PC-3 (cell line): Measurements from ENCODE around the gene SLC1A5.

ENCODE experiments used
- EZH2 ChIP-seq: fragments of 300-600 bp; sonication (generic); IDR thresholded peaks from one replicate; pipeline ENCODE4 v1.6.1; 2017; ENCODE audit warnings: antibody characterized with exemption, mild to moderate bottlenecking, low read length; ENCODE audit not compliant: unreplicated experiment
- EZH2phosphoT487 ChIP-seq: fragments of 300-600 bp; sonication (generic); IDR thresholded peaks from 2 replicates; pipeline ENCODE4 v1.6.1; 2018; ENCODE audit warnings: mild to moderate bottlenecking, antibody characterized with exemption, low read length, borderline replicate concordance
- TF ChIP-seq, protein P1 (sequence below): fragments of 300-600 bp; sonication (generic); conservative IDR thresholded peaks from 2 replicates; pipeline ENCODE4 v1.5.1; 2017; ENCODE audit warnings: antibody characterized with exemption, low read depth, mild to moderate bottlenecking, low read length

DNA sequence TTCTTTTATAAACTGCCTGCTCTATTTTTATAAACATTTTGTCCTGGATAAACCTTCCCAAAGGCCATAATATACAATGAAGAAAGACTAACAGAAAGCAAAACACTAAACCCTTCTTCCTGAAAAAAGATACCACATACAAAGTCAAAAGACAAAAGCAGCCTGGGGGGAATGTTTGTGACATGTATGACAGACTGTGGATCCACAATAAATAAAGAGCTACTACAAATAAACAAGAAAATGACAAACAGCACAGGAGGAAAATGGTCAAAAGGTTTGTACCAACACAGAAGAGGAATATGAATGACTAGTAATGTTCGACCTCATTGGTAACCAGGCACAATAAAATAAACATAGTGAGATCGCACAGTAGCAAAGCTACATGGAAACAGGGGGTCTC, 42.5 kb upstream of the SLC1A5 start:
- TF ChIP-seq EZH2 (no peak), EZH2phosphoT487 (no peak)
- TF ChIP-seq, protein P1, sequence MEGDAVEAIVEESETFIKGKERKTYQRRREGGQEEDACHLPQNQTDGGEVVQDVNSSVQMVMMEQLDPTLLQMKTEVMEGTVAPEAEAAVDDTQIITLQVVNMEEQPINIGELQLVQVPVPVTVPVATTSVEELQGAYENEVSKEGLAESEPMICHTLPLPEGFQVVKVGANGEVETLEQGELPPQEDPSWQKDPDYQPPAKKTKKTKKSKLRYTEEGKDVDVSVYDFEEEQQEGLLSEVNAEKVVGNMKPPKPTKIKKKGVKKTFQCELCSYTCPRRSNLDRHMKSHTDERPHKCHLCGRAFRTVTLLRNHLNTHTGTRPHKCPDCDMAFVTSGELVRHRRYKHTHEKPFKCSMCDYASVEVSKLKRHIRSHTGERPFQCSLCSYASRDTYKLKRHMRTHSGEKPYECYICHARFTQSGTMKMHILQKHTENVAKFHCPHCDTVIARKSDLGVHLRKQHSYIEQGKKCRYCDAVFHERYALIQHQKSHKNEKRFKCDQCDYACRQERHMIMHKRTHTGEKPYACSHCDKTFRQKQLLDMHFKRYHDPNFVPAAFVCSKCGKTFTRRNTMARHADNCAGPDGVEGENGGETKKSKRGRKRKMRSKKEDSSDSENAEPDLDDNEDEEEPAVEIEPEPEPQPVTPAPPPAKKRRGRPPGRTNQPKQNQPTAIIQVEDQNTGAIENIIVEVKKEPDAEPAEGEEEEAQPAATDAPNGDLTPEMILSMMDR = no peak
